Left renal cortex interstitium (tissue), 4 donors: ENCODE data around the gene ING4. TPM values are rescaled to one million over a fixed set of nuclear protein-coding genes. Genes with fewer than 3 reads are reported as not detected.

ENCODE experiments used
- DNase-seq, 4 donors: peaks; one replicate each; pipeline ENCODE4 v3.0.0-alpha.2; 2013; ENCODE audit warnings: low read depth in 4 of 4, low spot score in 2 of 4, missing footprints in 1 of 4
- polyA plus RNA-seq, 4 donors: library from polyadenylated mRNA; unstranded; fragments of 120-200 nt; gene quantifications; one replicate each; pipeline ENCODE4 v1.2.1, GENCODE V29; 2013; ENCODE audit not compliant: insufficient read length in 4 of 4

Gene ING4
- polyA plus RNA-seq, 4 donors, result 112 to 133 (median 122) TPM

DNA sequence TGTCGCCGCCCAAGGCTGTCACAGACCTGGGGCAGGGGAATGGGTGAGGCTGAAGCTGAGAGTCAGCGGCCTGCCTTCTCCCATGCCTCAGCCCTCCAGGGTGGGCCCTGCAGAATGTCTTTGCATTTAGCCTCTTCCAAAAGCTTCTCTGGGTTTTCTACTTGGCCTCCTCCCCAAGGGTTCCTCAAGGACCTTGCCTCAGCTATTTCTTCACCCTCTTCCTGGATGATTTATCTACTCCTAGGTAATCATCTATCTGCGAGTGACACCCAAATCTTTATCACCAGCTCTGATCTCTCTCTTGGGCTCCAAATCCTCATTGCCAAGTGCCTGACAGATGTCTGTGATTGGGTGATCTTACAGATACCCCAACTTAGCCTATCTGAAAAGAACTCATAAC lies 22.4 kb downstream of the ING4 start:
- no peak for DNase-seq

DNA sequence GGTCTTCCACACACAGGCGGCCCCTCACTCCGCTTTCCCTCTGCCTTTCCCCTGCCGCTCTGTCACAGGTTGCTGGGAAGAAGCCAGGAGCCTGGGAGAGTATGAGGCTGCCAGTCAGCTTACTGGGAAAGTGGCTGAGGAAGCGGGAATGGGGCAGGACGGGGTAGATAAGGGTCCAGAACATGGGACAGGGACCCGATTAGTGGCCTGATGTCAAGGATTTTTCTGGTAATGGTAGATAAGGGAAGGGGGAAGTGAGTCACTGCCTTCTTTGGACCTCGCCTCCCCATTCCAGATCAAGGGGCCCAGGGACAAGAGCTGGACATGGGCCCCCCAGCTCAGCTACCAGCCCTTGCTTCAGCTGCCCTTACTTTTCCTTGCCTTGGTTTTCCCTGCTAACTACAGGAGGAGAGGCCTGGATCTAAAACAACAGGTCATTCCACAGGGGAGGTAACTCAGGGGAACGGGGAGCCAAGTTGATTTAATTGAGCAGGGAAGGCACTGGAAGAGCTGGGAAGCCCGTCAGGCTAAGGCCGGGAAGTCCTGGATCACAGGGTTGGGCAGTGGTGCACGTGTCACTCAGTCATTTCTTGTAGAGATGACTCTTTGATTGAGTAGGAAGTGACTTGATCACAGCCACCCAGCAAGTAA lies 23.6 kb downstream of the ING4 start:
- no peak for DNase-seq

DNA sequence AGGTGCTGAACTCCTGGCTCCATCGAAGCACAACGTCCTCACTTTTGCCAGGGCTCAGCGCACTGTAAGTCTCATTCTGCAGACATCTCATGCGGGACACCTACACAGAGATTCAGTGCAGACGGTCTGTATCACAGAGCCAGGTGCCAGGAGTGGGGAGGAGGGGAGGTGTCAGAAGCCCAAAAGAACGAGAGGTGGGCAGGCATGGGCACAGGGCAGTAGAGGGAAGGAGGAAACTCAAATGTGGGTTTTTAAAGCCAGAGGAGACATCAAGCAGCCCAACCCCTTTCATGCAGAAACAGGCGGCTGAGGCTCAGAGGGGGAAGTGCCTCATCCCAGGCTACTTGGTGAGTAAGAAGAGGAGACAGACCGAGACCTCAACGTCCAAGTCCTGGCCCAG lies 24.6 kb downstream of the ING4 start:
- no peak for DNase-seq

DNA sequence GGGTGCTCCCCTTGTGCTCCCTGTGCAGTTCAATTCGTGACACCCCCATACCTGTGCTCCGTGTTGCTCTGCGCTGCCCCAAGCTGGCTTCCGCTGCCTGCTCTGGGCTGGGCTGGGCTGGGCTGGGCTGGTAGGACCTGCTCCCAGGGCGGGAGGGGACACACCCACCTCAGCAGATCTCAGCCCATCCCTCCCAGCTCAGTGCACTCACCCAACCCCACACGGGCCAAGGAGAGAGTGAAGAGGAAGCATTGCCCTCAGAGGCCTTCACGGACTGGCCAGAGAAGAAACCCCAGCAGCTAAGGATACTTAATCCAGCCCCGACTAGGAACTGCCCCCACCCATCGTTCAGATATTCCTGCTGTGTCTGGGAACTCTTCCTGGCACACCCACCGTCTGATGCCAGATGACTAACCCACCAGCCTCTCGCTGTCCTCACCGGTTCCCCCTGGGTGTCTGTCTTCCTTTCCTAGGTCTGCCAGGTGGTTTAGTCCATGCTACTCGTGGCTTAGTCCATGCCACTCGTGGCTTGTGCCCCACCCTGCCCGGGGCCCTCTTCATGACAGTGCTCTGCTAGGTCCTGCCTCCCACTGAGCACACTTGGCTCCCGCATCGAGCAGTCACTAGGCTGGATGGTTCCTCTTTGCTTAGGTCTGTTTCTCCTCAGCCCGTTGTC lies 26.9 kb downstream of the ING4 start, which contains the start of gene LPAR5:
LPAR5 (minus strand) TSS at position 104 of the 676 bp plus-strand sequence. CDS start 14,711 bp downstream, outside the sequence.
- DNase-seq, result no peak

DNA sequence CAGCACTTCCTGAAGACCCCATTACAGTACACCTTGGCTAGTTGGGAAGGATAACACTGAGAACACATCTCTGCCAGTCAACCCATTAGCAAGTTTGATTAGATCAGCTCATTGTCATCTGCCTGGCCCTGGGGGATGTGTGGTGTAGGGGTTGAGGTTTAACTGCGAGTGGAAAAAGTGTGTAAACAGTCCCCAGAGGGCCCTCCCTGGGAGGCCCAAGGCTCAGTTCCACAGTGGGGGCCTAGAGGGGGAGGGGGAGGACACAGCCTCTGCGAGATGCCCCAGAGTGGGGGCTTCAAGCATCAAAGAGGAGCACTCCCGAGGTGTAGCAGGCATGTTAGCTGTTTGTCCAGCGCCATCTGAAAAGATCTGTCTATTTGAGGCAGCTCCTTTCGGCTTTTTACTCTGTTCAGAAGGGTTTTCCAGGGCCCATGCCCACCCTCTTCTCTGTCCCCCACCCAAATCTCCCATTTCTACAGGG lies 27.5 kb downstream of the ING4 start:
- no peak for DNase-seq

DNA sequence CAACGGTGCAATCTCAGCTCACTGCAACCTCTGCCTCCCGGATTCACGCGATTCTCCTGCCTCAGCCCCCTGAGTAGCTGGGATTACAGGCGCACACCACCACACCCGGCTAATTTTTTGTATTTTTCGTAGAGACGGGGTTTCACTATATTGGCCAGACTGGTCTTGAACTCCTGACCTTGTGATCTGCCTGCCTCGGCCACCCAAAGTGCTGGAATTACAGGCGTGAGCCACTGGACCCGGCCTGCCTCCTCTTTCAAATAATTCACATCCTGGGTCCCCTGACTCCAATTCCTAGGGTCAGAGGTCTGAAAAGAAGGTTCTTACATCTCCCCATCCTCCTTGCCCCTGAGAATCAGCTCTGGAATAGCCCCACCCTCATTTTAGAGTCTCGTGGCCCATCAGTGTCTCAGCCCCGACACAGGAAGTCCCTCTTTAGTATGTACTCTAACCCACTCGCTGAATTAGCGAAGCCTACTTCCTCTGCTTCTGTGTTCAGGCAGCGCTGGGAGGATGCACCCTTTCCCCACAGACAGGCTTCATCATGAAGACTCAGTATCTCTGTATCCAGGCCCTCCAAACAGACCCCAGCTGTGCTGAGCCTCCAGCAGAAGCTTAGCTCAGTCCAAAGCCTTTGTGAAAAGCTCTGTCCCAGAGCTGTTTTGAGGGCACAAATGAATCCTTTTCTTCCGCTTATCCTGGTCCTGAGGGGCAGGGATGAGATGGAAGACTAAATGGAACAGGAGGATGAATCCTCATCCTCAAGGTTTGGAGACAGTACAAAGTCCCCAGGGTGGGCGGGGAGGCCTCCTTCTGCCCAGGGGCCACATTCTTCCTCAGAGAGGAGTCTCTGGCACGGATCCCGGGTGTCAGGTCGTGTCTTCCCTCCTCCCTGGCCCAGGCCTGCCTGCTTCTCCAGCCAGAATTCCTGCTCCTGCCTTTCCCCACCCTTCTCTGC lies 30.6 kb downstream of the ING4 start:
- DNase-seq, result no peak

DNA sequence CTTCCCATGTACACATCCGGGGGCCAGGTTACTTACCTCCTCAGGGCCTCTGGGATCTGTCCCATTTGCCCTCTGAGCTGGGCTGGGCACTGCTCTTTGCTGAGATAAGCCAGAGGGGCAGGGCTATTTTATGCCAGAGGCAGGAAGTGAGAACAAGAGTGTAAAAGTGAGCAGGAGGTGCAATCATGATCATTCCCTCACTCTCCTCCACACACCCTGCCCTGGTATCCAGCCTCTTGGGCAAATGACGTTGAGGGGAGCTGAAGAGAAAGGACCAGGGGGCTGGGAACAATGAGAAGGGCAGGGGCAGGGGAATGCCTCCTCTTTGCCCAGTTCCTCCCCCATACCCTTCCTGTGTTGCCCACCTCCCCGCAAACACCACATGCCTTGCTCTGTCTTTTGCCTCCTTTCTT lies 31.4 kb downstream of the ING4 start:
- DNase-seq, result no peak

DNA sequence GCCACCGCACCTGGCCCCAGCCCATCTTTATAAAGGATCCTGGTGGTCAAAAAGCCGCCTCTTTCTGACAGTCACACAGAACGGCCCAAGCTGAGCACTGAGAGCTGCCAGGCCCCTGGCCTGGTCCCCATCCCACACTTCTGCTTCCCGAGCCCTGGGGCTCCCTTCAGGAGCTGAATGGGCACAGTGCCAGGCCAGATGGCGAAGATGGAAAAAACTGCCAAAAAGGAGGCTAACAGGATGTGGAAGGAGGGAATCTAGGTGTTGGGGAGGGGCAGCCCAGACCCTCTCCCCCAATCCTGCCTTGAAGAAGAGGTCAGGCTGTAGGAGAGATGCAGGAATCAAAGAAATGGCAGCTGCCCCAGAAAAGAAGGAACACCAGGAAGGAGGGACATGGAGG lies 32.2 kb downstream of the ING4 start:
- DNase-seq, result no peak

DNA sequence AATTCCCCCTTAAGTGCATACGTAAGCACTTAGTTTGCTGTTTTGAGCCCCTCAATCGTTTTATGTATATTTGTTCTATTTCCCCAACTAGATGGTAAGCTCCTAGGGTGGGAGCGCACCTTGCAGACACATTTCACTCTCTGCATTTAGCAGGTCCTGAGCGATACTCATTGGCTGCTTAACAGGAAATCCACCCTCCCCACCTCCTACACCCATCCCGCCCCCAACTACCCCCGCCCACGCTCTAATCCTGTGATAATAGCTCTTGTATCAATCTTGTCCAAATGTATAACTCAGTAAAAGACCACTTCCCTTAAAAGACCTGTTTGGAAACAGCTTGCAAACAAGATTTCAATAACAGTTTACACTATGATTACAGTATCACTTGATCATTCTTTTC lies 35.3 kb downstream of the ING4 start:
- DNase-seq, result no peak

DNA sequence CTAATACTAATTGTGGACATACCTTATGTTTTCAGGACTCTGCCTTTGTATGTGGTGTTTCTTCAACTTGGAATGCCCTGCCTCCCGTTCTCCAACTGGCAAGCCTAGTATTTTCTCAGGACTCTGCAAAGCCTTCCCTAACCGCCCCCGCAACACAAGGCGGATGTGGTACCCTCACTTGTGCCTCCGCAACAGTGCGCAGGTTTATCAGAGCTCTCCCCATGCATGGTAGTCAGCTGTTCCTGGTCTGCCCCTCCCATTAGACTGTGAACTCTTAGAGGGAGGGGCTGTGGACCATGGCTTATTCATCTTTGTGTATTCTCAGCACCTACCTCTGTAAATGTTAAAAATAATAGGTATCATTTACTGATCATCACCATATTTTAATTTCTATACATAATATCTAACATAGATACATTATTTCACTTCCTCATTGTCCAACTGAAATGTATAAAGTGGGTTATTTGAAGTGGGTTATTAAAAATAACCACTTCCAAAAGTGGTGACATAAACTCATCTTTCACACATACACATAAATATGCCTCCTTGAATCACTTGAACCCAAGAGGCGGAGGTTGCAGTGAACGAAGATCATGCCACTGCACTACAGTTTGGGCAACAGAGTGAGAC lies 36.1 kb downstream of the ING4 start:
- no peak for DNase-seq

DNA sequence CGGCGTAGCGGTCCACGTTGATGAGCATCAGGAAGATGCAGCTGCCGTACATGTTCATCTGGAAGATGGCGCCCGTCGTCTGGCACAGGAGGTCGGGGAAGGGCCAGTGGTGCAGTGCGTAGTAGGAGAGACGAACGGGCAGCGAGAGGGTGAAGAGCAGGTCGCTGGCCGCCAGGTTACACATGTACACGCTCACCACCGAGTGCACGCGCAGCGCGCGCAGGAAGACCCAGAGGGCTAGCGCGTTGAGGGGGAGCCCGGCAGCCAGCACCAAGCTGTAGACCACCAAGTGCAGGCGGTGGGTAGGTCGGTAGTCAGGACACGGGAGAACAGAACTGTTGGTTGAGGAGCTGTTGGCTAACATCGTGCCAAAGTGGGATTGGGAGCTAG lies 42.0 kb downstream of the ING4 start:
- DNase-seq, result no peak

DNA sequence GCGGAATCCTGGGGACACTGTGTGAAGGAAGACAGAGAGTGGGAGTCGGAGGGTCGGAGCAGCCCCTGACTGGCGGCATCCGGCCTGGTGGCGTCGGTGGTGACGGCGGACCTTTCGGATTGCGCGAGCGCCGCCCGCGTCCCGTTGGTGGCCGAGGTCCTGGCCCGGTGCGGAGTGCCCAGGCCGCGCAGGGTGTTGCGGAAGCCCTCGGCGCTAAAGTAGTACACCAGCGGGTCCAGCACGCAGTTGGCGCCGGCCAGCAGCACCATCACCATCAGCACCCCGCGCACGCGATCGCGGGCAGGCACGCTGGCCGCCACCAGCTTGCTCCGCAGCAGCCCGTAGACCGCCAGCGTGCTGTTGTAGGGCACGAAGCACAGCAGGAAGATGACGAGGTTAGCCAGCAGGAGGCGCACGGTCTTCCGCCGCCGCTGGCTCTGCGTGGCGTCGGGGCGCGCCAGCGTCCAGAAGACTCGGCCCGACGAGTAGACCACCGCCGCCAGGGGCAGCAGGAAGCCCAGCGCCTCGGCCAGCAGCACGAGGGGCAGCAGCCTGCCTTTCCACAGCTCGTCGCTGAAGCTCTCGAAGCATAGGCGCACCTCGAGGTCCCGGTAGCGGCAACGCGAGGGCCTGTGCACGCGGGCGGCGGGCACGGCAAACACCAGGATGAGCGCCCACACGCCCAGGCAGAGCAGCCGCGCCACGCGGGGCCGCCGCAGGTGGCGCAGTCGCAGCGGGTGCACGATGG lies 42.6 kb downstream of the ING4 start:
- no peak for DNase-seq

DNA sequence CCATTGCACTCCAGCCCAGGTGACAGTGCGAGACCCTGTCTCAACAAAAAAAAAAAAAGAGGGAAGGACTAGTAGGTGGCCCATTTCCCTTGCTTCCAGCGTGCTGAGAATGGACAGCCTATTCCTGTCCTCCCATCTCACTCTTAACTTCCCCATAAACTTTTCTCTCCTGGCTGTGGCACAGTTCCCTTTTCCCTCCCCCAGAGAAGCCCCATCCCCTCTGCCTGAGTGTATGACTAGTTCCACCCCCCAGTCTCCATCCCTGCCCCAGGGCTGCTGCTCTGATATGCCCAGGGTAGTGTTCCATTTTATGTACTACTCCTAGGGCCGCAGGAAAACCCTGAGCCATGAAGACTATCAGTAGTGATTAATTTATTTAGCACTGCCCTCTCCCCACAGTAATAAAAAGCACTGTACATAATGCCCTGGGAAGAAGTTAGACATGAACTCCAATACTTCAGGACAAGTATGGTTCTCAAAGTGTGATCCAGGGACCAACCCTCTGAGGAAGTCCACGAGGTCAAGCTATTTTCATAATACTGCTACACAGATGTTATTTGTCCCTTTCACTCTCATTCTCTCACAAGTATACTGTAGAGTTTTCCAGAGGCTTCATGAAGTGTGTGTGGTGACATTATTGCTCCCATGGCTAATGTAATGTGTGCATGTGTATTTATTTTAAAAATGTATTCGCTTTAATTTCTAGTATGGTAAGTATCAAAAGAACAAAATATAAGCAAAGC lies 44.3 kb downstream of the ING4 start:
- no peak for DNase-seq

DNA sequence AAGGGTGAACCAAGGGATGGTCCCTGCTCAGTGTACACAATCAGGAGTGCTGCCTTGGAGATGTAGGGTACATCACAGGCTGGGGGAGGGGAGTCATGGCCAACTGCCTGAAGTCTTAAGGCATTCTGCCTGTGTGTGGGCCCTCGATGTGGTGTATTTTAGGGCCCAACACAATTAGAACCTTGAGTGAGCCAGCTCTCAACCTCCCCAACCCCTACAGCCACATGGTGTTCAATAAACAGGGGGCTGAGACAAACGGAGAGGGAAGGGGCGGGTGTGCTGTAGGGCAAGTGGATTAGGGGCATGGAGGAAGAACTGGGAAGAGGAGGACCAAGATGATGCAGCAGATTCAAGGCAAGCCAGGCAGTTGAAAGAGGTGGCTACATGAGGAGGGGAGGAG lies 47.1 kb downstream of the ING4 start:
- DNase-seq, result no peak

DNA sequence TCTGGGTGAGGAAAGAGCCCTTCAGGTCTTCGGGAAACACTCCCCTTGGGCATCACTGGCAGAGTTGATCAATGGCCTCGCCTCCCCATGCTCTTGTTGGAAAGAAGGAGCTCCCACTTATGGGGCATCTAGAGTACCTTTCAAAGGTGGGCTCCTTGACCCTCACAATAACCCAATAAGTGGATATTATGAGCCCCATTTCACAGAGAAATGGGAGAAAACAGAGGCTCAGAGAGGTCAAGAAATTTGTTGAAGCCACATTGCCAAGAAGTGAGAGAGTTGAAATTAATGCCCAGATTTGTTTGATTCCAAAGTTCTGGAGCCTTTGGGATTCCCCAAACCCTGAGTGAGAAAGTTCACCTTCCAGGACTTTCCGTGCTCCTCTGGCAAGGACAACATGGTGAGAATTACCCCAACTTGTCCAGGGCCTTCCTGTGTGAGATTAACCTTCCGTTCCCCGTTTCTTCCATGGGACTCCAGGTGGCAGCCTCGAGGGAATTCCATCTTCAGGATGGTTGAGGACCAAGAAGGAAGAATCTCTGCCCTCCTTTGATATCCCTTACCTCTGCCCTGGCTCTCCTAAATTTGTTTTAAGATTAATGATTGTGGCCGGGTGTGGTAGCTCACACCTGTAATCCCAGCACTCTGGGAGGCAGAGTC lies 48.3 kb downstream of the ING4 start:
- no peak for DNase-seq

DNA sequence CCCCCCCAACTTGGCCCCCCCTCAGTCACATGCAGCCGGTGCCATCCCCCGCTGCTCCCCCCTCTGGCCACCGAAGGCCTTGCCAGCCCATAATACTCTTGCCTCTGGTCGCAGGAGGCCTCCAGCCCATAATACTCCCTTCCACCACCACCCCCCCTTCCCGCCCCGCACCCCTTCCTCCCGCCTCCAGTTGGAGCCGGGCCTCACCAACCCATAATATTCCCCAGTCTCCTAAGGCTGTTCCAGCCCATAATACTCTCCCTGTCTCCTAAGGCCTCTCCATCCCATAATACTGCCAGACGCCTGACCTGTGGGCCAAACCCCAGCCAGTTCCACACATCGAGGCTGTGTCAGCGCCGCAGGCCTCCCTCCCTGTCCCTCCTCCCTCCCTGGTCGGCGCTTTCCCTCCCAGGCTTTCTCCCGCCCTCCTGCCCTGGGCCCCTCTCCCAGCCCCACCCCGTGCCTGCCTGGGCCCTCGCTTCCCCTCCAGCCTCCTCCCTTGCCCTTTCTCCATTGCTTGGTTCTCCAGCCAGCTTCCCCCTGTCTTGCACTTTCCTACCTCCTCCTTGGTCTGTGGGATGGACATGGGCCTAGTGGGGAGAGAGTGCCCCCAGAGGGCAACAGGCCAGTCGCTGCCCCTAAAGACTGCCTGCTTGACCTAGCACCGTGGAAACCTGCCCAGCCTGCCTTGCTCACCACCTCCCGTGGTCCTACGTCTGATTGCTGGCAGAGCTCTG lies 49.0 kb downstream of the ING4 start:
- DNase-seq, result peak; percentile 87 to 96 (median 92)

DNA sequence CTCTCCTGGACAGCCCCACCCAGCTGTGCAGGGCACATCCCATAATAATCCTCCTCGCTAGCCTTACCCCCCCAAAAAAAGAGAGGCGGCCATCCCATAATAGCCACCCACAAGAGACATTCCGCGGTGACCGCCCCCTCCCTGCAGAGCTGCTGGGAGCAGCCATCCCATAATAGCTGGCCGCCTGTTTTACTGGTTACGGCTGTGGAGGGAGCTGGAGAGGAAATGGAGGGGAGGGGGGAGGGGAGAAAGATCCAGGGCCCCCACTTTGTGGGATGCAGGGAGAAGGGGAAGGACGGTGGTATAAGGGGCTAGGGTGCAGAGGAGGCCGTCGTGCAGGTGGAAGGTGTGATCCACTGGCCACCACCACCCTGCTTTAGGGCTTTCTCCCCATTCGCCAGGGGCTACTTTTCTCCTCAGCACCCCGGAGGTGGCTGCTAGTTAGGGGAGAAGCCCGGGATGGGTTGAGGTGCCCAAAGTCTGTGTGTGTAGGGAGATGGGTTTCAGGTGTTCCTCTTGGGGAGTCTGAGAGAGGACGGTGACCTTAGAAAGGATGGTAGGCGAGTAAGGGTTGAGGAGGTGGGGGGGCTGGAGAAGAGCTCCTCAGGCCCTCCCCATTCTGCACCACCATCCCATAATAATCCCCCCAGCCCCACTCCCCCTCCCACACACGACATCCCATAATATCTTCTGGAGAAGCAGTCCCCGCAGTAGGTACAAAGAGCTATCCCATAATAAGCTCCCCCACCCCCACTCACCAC lies 49.7 kb downstream of the ING4 start:
- peak in 2 of 4 donors; percentile 82 to 83 for DNase-seq
